K562 (cell line): Measurements from ENCODE around the gene DMXL1. TPM values are rescaled to one million over a fixed set of nuclear protein-coding genes. Genes with fewer than 3 reads are reported as not detected.

Experiments
- CREM ChIP-seq: IDR thresholded peaks from 2 replicates; pipeline ENCODE4 v1.6.1; 2014; ENCODE audit warnings: antibody characterized with exemption, low read depth
- HSF4 ChIP-seq: fragments of 250-450 bp; sonication (Bioruptor Pico); IDR thresholded peaks from 2 replicates; pipeline ENCODE4 v2.1.2; 2022; ENCODE audit warnings: mild to moderate bottlenecking, moderate library complexity, borderline replicate concordance
- POLR2B ChIP-seq: fragments of 450-650 bp; IDR thresholded peaks from 2 replicates; pipeline ENCODE4 v1.6.1; 2018; ENCODE audit warnings: low read depth; ENCODE audit not compliant: partially characterized antibody
- TRIM24 ChIP-seq, 2 experiments: fragments of 450-650 bp; IDR thresholded peaks; 2 replicates each; pipeline ENCODE4 v1.6.1; 2016
- polyA plus RNA-seq, 8 experiments: library from polyadenylated mRNA; depleted of rRNA in 4 of 8; stranded (reverse) in 5 of 8; unstranded in 3 of 8; fragments of >200 nt; fragmentation: Nextera tagmentation in 2 of 8; fragmentation: Illumina TruSeq in 1 of 8; extraction: Ambion mirVana in 2 of 8; extraction: Trizol in 1 of 8; gene quantifications; 2 replicates each; pipeline versions ENCODE4 v1.2.1 to v1.2.3, GENCODE V29; 2011 to 2014; ENCODE audit warnings: inconsistent platforms in 1 of 8, missing spikeins in 1 of 8
- total RNA-seq, 7 experiments: library from RNA; depleted of rRNA in 6 of 7; stranded (reverse); fragments of >200 nt in 6 of 7; fragmentation: Illumina TruSeq in 2 of 7; extraction: Trizol in 2 of 7; gene quantifications; 2 replicates each; pipeline versions ENCODE4 v1.2.1 to v1.2.3, GENCODE V29; 2011 to 2021; ENCODE audit warnings: low replicate concordance in 1 of 7
- TF ChIP-seq, protein P1 (sequence below): fragments of 200-800 bp; sonication (Bioruptor generic); IDR thresholded peaks from 2 replicates; pipeline ENCODE4 v1.6.1; 2016; ENCODE audit warnings: missing genetic modification characterization, missing compliant biosample characterization

Gene DMXL1
- total and polyA plus RNA-seq, 9 of the 15 experiments (the other 6 are each of a cell fraction or from before 2014, with no cell fraction given), result 8.3 to 40.3 (median 30.6) TPM

DNA sequence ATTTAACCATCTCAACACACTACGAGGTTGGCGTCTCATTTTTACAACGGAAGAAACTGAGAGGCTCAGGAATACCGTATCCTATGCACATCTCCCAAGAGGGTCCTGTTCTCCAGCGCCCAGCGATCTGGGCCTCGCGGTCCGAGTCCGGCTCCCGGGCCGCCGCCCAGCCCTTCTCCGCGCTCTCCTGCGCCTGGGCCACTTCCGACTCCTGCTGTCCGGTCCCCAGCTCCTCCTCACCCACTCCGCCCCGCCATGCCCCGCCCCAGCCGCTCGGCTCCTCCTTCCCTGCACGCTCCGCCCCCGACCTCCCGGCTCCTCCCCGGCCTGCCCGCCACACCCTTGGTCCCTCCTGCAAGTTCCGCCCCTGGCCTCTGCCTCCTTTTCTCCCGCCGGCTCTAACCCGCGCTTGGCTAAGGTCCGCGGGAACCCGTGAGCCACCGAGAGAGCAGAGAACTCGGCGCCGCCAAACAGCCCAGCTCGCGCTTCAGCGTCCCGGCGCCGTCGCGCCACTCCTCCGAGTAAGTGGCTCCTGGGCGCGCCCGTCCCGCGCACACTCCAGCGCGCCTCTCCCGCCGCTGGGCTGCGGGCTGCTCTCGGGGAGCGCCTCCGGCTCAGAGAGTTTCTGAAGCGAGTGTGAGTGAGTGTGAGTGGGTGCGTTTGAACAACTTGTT is 197.6 kb downstream of the DMXL1 start (continued):
- TF ChIP-seq, protein P1, sequence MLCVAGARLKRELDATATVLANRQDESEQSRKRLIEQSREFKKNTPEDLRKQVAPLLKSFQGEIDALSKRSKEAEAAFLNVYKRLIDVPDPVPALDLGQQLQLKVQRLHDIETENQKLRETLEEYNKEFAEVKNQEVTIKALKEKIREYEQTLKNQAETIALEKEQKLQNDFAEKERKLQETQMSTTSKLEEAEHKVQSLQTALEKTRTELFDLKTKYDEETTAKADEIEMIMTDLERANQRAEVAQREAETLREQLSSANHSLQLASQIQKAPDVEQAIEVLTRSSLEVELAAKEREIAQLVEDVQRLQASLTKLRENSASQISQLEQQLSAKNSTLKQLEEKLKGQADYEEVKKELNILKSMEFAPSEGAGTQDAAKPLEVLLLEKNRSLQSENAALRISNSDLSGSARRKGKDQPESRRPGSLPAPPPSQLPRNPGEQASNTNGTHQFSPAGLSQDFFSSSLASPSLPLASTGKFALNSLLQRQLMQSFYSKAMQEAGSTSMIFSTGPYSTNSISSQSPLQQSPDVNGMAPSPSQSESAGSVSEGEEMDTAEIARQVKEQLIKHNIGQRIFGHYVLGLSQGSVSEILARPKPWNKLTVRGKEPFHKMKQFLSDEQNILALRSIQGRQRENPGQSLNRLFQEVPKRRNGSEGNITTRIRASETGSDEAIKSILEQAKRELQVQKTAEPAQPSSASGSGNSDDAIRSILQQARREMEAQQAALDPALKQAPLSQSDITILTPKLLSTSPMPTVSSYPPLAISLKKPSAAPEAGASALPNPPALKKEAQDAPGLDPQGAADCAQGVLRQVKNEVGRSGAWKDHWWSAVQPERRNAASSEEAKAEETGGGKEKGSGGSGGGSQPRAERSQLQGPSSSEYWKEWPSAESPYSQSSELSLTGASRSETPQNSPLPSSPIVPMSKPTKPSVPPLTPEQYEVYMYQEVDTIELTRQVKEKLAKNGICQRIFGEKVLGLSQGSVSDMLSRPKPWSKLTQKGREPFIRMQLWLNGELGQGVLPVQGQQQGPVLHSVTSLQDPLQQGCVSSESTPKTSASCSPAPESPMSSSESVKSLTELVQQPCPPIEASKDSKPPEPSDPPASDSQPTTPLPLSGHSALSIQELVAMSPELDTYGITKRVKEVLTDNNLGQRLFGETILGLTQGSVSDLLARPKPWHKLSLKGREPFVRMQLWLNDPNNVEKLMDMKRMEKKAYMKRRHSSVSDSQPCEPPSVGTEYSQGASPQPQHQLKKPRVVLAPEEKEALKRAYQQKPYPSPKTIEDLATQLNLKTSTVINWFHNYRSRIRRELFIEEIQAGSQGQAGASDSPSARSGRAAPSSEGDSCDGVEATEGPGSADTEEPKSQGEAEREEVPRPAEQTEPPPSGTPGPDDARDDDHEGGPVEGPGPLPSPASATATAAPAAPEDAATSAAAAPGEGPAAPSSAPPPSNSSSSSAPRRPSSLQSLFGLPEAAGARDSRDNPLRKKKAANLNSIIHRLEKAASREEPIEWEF (CRISPR knock-in tag), result no peak
- TF ChIP-seq HSF4 (CRISPR knock-in tag), result peak; percentile 48; the same call in 1 of the 2 replicates
- peak in 1 of 2 experiments; percentile 49; a peak in 2 of 4 replicates for TF ChIP-seq TRIM24 (IDR thresholded peaks at IDR 0.05)
- TF ChIP-seq POLR2B, result peak; percentile 91
- peak; percentile 44; the same call in 1 of the 2 replicates for TF ChIP-seq CREM
